ENCODE results near the gene CD63.

The CD63 gene

DNA sequence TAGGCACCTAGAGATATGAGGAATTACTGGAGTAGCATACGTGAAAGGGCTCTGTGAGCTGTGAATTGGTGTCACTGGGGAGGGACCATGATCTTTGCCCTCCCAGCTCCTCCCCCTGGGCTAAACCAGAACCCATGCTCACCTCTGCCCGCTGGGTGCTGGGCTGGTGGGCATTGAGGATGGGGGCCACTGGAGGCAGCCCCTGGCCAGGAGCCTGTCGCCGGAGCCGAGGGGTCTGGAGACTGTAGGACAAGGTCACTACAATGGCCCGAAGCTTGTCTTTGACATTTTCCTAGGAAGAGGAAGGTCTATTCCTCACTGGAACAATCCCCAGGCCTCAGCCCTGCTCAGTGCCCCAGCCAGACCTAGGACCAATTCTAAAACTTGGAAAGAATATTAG, 32.7 kb downstream of the CD63 start:
- Histone ChIP-seq H3K4me1 (ENCODE audit: low read depth, poor library complexity, severe bottlenecking) (peaks cover 7% of the 10 kb centered on the region), H3K4me3 (IDR thresholded peaks at IDR 0.05; ENCODE audit: insufficient read depth, low read depth, low read length) (no peak overlapping the region), H4K20me1 (ENCODE audit: insufficient read depth) (no peaks in the 10 kb centered on the region), H2AFZ (ENCODE audit: low read depth) (no peak overlapping the region), H3K79me2 (ENCODE audit: insufficient read depth, low read depth) (no peaks in the 10 kb centered on the region), H3K27me3 (ENCODE audit: insufficient read depth, low read depth) (peaks cover 6% of the 10 kb centered on the region; the same call in 1 of the 2 replicates), H3K27ac (no peak overlapping the region), H3K36me3 (ENCODE audit: insufficient read depth) (no peaks in the 10 kb centered on the region), H3K9ac (no peak overlapping the region), H3K4me2 (no peak overlapping the region)
- TF ChIP-seq, protein P1, sequence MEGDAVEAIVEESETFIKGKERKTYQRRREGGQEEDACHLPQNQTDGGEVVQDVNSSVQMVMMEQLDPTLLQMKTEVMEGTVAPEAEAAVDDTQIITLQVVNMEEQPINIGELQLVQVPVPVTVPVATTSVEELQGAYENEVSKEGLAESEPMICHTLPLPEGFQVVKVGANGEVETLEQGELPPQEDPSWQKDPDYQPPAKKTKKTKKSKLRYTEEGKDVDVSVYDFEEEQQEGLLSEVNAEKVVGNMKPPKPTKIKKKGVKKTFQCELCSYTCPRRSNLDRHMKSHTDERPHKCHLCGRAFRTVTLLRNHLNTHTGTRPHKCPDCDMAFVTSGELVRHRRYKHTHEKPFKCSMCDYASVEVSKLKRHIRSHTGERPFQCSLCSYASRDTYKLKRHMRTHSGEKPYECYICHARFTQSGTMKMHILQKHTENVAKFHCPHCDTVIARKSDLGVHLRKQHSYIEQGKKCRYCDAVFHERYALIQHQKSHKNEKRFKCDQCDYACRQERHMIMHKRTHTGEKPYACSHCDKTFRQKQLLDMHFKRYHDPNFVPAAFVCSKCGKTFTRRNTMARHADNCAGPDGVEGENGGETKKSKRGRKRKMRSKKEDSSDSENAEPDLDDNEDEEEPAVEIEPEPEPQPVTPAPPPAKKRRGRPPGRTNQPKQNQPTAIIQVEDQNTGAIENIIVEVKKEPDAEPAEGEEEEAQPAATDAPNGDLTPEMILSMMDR (conservative IDR thresholded peaks at IDR 0.05; ENCODE audit: low read depth, low read length) = no peak

DNA sequence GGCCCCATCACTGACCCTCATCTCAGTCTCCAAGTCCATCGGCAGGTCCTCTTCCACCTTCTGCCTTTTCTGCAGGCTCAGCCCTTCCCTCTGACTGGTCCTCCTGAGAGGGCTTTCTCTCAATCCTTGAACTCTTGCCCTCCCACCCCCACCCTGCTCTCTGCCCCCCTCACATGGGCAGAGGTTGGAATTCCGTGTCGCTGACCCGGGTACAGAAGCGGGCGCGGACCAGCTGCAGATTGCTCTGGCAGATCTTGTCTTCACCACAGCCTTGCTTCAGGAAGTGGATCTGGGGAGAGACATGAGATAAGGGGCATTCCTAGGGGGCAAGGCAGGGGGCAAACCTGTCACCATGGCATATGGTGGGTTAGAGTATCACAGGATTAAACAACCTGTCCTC, 33.5 kb downstream of the CD63 start:
- H3K4me2 ChIP-seq = no peak overlapping the region
- peaks cover 6% of the 10 kb centered on the region; the same call in 1 of the 2 replicates for H3K27me3 ChIP-seq (ENCODE audit: insufficient read depth, low read depth)
- H2AFZ ChIP-seq (ENCODE audit: low read depth) = no peak overlapping the region
- H3K27ac ChIP-seq = no peak overlapping the region
- no peaks in the 10 kb centered on the region for H4K20me1 ChIP-seq (ENCODE audit: insufficient read depth)
- no peak overlapping the region for H3K4me3 ChIP-seq (IDR thresholded peaks at IDR 0.05; ENCODE audit: insufficient read depth, low read depth, low read length)
- peaks cover under 1% of the 10 kb centered on the region for H3K4me1 ChIP-seq (ENCODE audit: low read depth, poor library complexity, severe bottlenecking)
- H3K9ac ChIP-seq = no peak overlapping the region
- TF ChIP-seq, protein P1 (conservative IDR thresholded peaks at IDR 0.05; ENCODE audit: low read depth, low read length) = no peak
- no peaks in the 10 kb centered on the region for H3K36me3 ChIP-seq (ENCODE audit: insufficient read depth)
- H3K79me2 ChIP-seq (ENCODE audit: insufficient read depth, low read depth) = no peaks in the 10 kb centered on the region

DNA sequence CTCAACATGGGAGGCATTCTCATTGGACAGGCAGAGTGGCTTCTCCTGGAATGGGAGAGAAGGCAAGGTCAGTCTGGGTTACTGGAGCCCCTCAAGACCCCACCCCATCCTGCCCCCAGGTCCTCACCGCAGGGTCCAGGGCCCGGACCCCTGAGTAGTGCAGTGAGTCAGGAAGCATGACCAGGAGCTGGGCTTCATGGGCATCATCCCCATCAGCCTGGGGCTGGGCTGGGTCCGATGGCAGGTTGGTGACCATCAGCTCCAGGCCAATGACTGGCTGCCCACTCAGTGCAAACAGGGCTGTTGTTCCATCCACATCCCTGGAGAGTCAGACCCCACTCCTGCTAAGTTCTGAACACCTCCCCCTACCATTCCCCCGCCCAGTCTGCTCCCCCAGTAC, 34.2 kb downstream of the CD63 start:
- H3K27me3 ChIP-seq (ENCODE audit: insufficient read depth, low read depth) = peaks cover 6% of the 10 kb centered on the region; the same call in 1 of the 2 replicates

DNA sequence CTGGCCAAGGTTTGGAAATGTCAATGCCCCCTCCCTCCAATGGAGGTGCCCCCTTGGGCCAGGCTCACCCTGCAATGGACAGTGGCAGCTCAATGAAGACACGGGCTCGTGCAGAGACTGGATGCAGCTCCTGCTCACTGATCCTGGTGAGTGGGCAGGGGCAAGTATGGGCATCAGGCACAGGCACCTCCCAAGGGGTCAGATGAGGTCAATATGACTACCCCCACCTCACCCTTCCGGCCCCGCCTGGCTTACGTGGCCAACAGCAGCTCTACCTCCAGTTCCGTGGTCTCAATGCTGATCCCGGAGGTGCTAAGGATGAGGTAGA, 34.7 kb downstream of the CD63 start:
- TF ChIP-seq, protein P1 (conservative IDR thresholded peaks at IDR 0.05; ENCODE audit: low read depth, low read length) = no peak
- Histone ChIP-seq H3K9ac (no peak overlapping the region), H4K20me1 (ENCODE audit: insufficient read depth) (no peaks in the 10 kb centered on the region), H3K36me3 (ENCODE audit: insufficient read depth) (no peaks in the 10 kb centered on the region), H3K4me2 (no peak overlapping the region), H3K27ac (no peak overlapping the region), H3K4me3 (IDR thresholded peaks at IDR 0.05; ENCODE audit: insufficient read depth, low read depth, low read length) (no peak overlapping the region), H3K79me2 (ENCODE audit: insufficient read depth, low read depth) (no peaks in the 10 kb centered on the region), H3K4me1 (ENCODE audit: low read depth, poor library complexity, severe bottlenecking) (no peaks in the 10 kb centered on the region), H3K27me3 (ENCODE audit: insufficient read depth, low read depth) (peaks cover 6% of the 10 kb centered on the region; the same call in 1 of the 2 replicates), H2AFZ (ENCODE audit: low read depth) (no peak overlapping the region)

More for the DNA sequence above, 34.2 kb downstream of the CD63 start:
- Histone ChIP-seq H3K4me3 (IDR thresholded peaks at IDR 0.05; ENCODE audit: insufficient read depth, low read depth, low read length) (no peak overlapping the region), H2AFZ (ENCODE audit: low read depth) (no peak overlapping the region), H3K36me3 (ENCODE audit: insufficient read depth) (no peaks in the 10 kb centered on the region), H3K79me2 (ENCODE audit: insufficient read depth, low read depth) (no peaks in the 10 kb centered on the region), H3K27ac (no peak overlapping the region), H3K4me1 (ENCODE audit: low read depth, poor library complexity, severe bottlenecking) (no peaks in the 10 kb centered on the region), H4K20me1 (ENCODE audit: insufficient read depth) (no peaks in the 10 kb centered on the region), H3K4me2 (no peak overlapping the region), H3K9ac (no peak overlapping the region)
- TF ChIP-seq, protein P1 (conservative IDR thresholded peaks at IDR 0.05; ENCODE audit: low read depth, low read length) = no peak
